ENCODE data around the gene KIAA1328.

DNA sequence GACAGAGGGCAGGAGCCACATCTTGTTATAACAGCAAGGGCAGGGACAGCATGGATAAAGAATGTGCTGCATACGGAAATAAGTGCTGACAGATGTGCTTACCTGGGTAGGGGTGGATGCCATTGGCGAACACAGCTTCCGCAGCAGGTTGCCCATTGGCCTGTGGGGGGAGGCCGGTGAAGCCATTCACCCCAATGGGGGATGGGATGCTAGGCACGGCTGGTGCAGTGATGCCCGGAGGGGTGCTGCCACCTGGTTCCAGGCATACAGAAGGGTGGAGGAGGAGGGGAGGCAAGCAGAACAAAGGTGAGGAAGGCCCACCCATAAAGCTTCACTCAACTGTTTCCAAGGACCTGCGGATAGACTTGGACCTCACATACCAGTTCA, 441.7 kb downstream of the KIAA1328 start:
- no peak for TF ChIP-seq CTCF (IDR thresholded peaks at IDR 0.05)
- no peak for TF ChIP-seq POLR2A (IDR thresholded peaks at IDR 0.05)
- no peak for TF ChIP-seq POLR2AphosphoS5 (IDR thresholded peaks at IDR 0.05)

Measured in stomach (tissue), 4 donors.